BE2C (cell line): Measurements from ENCODE around the gene BAHD1.

Experiments
- DNase-seq: peaks from one replicate; pipeline ENCODE4 v3.0.0-alpha.2; 2020
- H3K27me3 ChIP-seq: fragments of 250-450 bp; sonication (Bioruptor Pico); 2 replicates; pipeline ENCODE4 v1.5.1; 2020; ENCODE audit warnings: mild to moderate bottlenecking
- H3K36me3 ChIP-seq: fragments of 250-450 bp; sonication (Bioruptor Pico); 2 replicates; pipeline ENCODE4 v1.5.1; 2020; ENCODE audit warnings: mild to moderate bottlenecking
- H3K4me1 ChIP-seq: fragments of 250-450 bp; sonication (Bioruptor Pico); 2 replicates; pipeline ENCODE4 v1.5.1; 2020
- H3K4me3 ChIP-seq: 2 replicates; pipeline ENCODE4 v1.5.1; 2011; ENCODE audit warnings: low read depth, low read length
- H3K9me3 ChIP-seq: fragments of 250-450 bp; sonication (Bioruptor Pico); 2 replicates; pipeline ENCODE4 v1.5.1; 2020
- TF ChIP-seq, protein P1 (sequence below): IDR thresholded peaks from 2 replicates; pipeline ENCODE4 v1.5.1; 2012; ENCODE audit warnings: mild to moderate bottlenecking, low read depth, low read length

Gene BAHD1

DNA sequence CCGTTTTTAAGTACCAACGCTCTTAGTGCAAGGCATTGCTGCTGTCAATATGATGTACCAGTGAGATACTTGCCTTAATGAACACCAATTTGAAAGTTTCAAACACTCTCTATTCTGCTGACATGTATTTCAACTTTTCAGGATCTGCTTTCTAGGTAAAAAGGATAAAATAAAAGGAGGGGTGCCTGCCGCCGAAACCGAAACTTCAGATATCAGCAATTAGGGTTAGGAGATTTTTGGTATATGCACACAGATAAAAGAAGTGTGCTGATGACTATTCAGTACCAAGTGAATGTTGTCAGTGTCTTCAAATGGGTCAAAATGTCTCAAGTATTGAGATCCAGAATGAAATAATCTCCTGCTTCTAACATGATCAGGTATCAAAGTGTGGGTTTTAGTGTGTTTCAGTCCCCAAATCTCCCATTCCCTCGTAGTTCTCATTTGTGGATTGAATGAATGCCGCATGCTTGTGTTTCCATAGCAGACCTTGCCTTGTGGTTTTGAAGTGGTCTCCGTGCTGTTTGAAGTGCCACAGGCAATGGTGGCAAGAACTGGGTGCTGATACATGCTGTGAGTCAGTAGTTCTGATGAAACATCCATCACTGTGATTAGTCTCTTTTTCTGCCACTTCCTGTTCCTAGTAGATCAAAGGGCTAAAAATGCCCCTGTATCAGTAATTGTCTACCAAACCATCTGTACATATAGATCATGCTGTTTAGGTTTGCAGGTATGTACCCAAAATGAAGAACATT lies 52.5 kb downstream of the BAHD1 start:
- TF ChIP-seq, protein P1, sequence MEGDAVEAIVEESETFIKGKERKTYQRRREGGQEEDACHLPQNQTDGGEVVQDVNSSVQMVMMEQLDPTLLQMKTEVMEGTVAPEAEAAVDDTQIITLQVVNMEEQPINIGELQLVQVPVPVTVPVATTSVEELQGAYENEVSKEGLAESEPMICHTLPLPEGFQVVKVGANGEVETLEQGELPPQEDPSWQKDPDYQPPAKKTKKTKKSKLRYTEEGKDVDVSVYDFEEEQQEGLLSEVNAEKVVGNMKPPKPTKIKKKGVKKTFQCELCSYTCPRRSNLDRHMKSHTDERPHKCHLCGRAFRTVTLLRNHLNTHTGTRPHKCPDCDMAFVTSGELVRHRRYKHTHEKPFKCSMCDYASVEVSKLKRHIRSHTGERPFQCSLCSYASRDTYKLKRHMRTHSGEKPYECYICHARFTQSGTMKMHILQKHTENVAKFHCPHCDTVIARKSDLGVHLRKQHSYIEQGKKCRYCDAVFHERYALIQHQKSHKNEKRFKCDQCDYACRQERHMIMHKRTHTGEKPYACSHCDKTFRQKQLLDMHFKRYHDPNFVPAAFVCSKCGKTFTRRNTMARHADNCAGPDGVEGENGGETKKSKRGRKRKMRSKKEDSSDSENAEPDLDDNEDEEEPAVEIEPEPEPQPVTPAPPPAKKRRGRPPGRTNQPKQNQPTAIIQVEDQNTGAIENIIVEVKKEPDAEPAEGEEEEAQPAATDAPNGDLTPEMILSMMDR = no peak
- no peak overlapping the region for H3K4me3 ChIP-seq
- no peaks in the 10 kb centered on the region for H3K4me1 ChIP-seq
- no peaks in the 10 kb centered on the region for H3K27me3 ChIP-seq
- DNase-seq = no peak
- H3K36me3 ChIP-seq = no peaks in the 10 kb centered on the region
- no peaks in the 10 kb centered on the region for H3K9me3 ChIP-seq

DNA sequence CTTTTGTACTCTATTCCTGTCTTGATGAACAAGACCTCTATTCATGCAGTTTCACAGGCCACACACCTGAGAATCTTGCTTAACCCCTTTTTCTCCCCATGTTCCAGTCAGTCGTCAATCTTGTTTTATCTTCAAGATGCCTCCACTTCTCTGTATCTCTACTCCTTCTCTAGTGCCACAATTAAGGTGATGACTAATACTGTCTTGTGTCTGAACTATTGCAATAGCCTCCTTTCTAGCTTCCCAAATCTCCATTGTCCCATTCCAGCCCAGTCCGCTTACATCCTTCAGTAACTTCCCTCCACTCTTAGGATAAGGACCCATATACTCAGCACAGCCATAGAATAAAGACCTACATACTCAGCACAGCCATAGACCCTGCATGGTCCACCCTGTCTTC lies 54.8 kb downstream of the BAHD1 start:
- no peak for DNase-seq
- Histone ChIP-seq H3K27me3 (no peaks in the 10 kb centered on the region), H3K36me3 (no peaks in the 10 kb centered on the region), H3K9me3 (no peaks in the 10 kb centered on the region), H3K4me3 (no peak overlapping the region), H3K4me1 (0 out of 2 replicates have a peak, but pooled peaks cover 3% of the 10 kb centered on the region)
- TF ChIP-seq, protein P1 = no peak

DNA sequence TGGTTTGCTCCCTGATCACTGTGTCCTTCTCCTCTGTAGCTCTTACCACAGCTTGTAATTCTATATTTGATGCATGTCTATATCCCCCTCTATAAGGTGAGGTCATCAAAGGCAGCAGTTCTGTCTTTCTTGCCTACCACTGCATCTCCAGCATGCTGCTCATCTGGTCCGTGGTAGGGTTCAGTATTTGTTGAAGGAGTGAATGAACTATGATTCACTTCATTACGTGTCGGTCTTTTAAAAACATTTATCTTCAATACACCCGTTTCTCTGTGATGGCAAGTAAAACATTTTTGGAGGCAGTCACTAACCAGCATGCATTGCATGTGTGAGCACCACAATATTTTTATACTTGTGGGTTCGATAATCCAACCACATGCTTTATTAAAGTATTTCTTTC lies 57.7 kb downstream of the BAHD1 start:
- Histone ChIP-seq H3K4me3 (no peak overlapping the region), H3K9me3 (no peaks in the 10 kb centered on the region), H3K36me3 (no peaks in the 10 kb centered on the region), H3K4me1 (0 out of 2 replicates have a peak, but pooled peaks cover 3% of the 10 kb centered on the region), H3K27me3 (no peaks in the 10 kb centered on the region)
- DNase-seq = no peak
- TF ChIP-seq, protein P1 = no peak

DNA sequence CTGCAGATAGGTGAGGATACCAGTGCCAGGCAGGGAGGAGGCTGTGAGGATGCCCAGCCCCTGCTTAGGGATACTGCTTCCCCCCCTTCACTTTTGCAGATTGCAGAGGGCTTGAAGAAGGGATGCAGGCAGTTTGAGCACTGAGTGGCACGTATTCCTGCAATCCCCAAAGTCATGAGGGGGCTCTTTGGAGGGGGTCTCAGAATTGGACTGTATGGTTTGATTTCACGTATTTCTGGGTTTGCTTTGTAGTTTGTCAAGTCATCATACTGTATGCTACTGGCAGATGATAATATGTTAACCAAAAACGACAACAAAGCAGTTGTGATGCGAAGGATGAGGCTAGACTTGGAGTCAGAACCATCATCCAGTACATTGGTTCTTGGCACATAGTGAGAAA lies 58.1 kb downstream of the BAHD1 start:
- Histone ChIP-seq H3K4me3 (no peak overlapping the region), H3K9me3 (no peaks in the 10 kb centered on the region), H3K4me1 (0 out of 2 replicates have a peak, but pooled peaks cover 3% of the 10 kb centered on the region), H3K36me3 (no peaks in the 10 kb centered on the region), H3K27me3 (no peaks in the 10 kb centered on the region)
- TF ChIP-seq, protein P1 = no peak
- no peak for DNase-seq

DNA sequence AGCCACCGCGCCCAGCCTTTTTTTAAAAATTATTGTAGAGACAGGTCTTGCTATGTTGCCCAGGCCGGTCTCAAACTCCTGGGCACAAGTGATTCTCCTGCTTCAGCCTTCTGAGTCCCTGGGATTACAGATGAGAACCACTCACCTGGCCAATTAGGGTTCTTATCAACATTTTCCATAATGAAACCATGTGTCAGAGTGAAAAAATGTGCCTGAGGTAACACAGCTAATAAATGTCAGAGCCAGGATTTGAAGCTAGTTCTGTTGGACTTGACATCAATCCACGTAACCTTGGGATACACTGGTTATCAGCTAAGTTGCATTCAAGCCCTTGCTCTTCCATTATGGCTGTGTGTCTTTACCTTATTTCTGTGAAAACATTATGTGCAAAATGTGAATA lies 59.2 kb downstream of the BAHD1 start:
- Histone ChIP-seq H3K9me3 (no peaks in the 10 kb centered on the region), H3K36me3 (no peaks in the 10 kb centered on the region), H3K27me3 (no peaks in the 10 kb centered on the region), H3K4me1 (0 out of 2 replicates have a peak, but pooled peaks cover 3% of the 10 kb centered on the region), H3K4me3 (no peak overlapping the region)
- TF ChIP-seq, protein P1 = no peak
- DNase-seq = no peak

DNA sequence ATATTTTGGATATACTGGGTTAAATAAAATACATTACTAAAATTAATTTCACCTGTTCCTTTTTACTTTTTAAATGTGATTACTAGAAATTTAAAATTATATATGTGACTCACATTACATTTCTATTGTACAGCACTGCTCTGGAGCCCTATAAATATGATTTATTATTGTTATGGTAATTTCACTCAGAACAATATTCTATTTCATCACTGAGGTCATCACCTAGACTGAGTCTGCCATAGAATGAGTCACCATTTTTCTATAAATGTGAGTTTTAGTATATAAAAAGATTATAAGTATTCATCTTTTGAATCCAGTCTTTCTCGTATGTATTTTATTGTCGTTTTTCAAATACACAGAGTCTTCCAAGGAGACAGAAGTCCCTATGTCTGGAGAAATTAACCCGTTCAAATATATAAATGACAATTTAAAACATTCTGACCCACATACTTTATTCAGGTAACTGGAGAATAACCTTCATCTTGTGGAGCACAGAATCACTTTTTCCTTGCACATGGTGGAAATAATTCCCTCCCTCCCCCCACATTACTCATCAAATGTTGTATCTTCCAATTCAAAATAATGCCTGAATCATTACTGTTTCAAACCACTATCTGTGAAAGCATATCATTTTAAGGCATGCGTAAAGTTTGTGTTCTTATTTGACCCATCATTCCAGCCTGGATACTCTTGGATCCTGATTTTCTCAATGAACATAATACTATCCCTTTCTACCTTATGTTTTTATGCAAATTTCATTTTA lies 60.0 kb downstream of the BAHD1 start:
- Histone ChIP-seq H3K27me3 (no peaks in the 10 kb centered on the region), H3K4me3 (no peak overlapping the region), H3K4me1 (0 out of 2 replicates have a peak, but pooled peaks cover 3% of the 10 kb centered on the region), H3K9me3 (no peaks in the 10 kb centered on the region), H3K36me3 (no peaks in the 10 kb centered on the region)
- DNase-seq = no peak
- TF ChIP-seq, protein P1 = no peak
